KOPT-K1 (cell line): ENCODE data around the gene VAV2.

Source experiments
- H3K27ac ChIP-seq: fragments of 200-600 bp; sonication (generic); 2 replicates; pipeline ENCODE4 v1.5.1; 2016; ENCODE audit warnings: antibody characterized with exemption, mild to moderate bottlenecking, low read depth, low read length; ENCODE audit not compliant: poor library complexity, severe bottlenecking
- H3K36me3 ChIP-seq: fragments of 200-600 bp; sonication (generic); 2 replicates; pipeline ENCODE4 v1.5.1; 2017; ENCODE audit warnings: antibody characterized with exemption, mild to moderate bottlenecking, low read length, moderate library complexity; ENCODE audit not compliant: insufficient read depth
- H3K9me3 ChIP-seq: fragments of 200-600 bp; sonication (generic); 2 replicates; pipeline ENCODE4 v1.5.1; 2017; ENCODE audit warnings: antibody characterized with exemption, low read length, mild to moderate bottlenecking; ENCODE audit not compliant: insufficient read depth, poor library complexity, severe bottlenecking

The VAV2 gene

DNA sequence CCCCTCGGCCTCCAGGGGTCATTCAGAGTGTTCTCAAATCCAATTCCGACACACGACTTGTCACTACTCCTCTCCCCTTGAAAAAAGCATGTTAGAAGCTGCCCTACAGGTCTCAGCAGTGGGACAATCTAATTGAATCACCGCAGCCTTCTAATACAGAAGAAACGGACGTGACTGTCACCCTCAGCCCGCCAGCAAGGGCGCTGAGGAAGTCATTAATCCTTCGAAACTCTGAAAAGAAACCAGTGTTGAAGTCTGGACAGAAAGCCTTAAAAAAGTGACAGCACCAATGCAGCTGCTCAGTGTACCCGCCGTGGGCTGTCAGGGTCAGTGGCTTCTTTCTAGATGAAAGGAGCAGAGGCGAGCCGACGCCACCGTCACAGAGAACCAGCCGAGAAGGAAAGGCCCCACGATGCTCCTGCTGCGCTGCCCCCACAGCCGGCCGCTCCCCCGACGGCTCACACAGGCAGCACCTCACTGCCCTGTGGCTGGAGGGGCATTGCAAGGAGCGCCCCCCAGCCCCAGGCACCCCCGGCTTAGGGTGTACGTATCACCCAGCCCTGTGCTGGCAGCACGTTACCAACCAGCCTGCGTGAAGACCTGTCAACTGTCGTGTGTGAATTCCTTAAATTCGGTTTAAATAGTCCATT, 38.8 kb upstream of the VAV2 start:
- Histone ChIP-seq H3K27ac (no peak overlapping the region), H3K36me3 (peaks cover 66% of the 10 kb centered on the region), H3K9me3 (no peaks in the 10 kb centered on the region)

GRCh38 chr9:134029248-134030226, 37.4 kb upstream of the VAV2 start:
- H3K27ac ChIP-seq, result no peak overlapping the region
- H3K36me3 ChIP-seq, result peaks cover 52% of the 10 kb centered on the region
- H3K9me3 ChIP-seq, result no peaks in the 10 kb centered on the region

GRCh38 chr9:134028575-134029247, 36.6 kb upstream of the VAV2 start:
- Histone ChIP-seq H3K27ac (no peak overlapping the region), H3K9me3 (no peaks in the 10 kb centered on the region), H3K36me3 (peaks cover 44% of the 10 kb centered on the region)

DNA sequence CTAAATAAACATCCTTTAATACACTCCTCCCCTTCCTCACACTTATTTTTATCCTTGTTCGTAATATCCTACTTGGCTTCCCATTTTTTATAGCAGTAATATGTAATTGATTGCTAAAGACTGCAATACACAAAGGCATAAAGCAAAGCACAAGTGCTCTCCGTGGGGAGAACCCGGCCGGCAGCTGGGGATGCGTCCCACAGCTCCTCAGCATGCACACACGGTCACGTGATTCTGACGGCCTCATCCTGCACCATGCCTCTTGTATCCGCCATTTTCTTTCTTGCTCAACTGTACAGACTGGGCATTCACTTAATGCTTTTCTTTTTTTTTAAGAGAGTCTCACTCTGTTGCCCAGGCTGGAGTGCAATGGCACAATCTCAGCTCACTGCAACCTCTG, 36.0 kb upstream of the VAV2 start:
- Histone ChIP-seq H3K27ac (no peak overlapping the region), H3K36me3 (peaks cover 37% of the 10 kb centered on the region), H3K9me3 (no peaks in the 10 kb centered on the region)

DNA sequence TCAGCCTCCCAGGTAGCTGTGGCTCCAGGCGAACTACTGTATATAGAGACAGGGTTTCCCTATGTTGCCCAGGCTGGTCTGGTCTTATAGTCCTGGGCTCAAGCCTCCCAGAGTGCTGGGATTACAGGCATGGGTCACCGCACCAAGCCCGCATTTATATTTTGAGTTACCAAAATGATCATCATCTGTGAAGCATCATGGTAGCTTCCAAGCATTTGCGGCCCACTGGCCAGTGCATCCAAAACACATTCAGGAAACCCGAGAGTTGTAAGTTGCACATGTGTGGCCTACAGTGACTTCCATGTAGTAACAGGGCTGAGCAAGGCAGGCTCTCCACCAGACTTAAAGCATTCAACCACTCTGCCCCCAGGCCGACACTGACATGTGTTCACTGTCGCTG, 35.4 kb upstream of the VAV2 start:
- Histone ChIP-seq H3K27ac (no peak overlapping the region), H3K36me3 (peaks cover 32% of the 10 kb centered on the region), H3K9me3 (no peaks in the 10 kb centered on the region)

GRCh38 chr9:134026981-134027380, 34.9 kb upstream of the VAV2 start:
- H3K36me3 ChIP-seq, result peaks cover 27% of the 10 kb centered on the region

GRCh38 chr9:134026581-134026980, 34.5 kb upstream of the VAV2 start:
- H3K36me3 ChIP-seq, result peaks cover 23% of the 10 kb centered on the region
- peak overlapping the region; percentile 49 for H3K27ac ChIP-seq
- H3K9me3 ChIP-seq, result no peaks in the 10 kb centered on the region

More at GRCh38 chr9:134026981-134027380, 34.9 kb upstream of the VAV2 start:
- Histone ChIP-seq H3K27ac (no peak overlapping the region), H3K9me3 (no peaks in the 10 kb centered on the region)

- Histone ChIP-seq H3K9me3 (no peaks in the 10 kb centered on the region), H3K27ac (peak overlapping the region; percentile 49), H3K36me3 (peaks cover 18% of the 10 kb centered on the region)
Measured at GRCh38 chr9:134025606-134026541, 33.8 kb upstream of the VAV2 start.

GRCh38 chr9:134024828-134025605, 32.9 kb upstream of the VAV2 start, which contains the start of gene BRD3OS:
BRD3OS (plus strand) TSS chr9:134025481; CDS start chr9:134026748, 1,267 bp downstream.
- Histone ChIP-seq H3K9me3 (no peaks in the 10 kb centered on the region), H3K27ac (peak within 1 kb of the TSS; percentile 49), H3K36me3 (peaks cover 10% of the 10 kb centered on the region; the same call in 1 of the 2 replicates)

- no peaks in the 10 kb centered on the region for H3K9me3 ChIP-seq
- H3K36me3 ChIP-seq, result peaks cover 4% of the 10 kb centered on the region; the same call in 1 of the 2 replicates
- H3K27ac ChIP-seq, result no peak overlapping the region
Measured at GRCh38 chr9:134024214-134024792, 32.2 kb upstream of the VAV2 start.

GRCh38 chr9:134014946-134015345, 22.8 kb upstream of the VAV2 start:
- Histone ChIP-seq H3K27ac (no peak overlapping the region), H3K9me3 (peaks cover 21% of the 10 kb centered on the region)

DNA sequence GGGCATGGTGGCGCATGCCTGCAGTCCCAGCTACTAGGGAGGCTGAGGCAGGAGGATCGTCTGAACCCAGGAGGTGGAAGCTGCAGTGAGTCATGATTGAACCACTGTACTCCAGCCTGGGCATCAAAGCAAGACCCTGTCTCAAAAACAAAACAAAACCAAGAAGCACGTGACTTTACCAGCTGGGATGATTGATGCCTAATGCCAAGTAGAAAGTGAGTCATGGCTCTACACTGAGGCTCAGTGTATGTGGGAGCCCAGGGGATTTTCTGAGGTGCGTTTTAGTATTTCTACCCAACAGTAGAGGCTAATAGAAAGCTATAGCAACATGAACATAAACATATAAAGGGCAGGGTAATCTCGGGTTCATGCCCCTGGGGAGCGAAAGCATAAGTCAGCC, 19.3 kb upstream of the VAV2 start:
- peaks cover 21% of the 10 kb centered on the region for H3K9me3 ChIP-seq

More at GRCh38 chr9:134014946-134015345, 22.8 kb upstream of the VAV2 start:
- no peaks in the 10 kb centered on the region for H3K36me3 ChIP-seq

More for the DNA sequence above, 19.3 kb upstream of the VAV2 start:
- H3K36me3 ChIP-seq, result no peaks in the 10 kb centered on the region
- H3K27ac ChIP-seq, result no peak overlapping the region
